ENCODE measurements around the gene WIPF3. TPM values are rescaled to one million over a fixed set of nuclear protein-coding genes. Genes with fewer than 3 reads are reported as not detected.
"Not testable (repeated sequence)": the region's sequence is repeated elsewhere in the genome, so short reads cannot be mapped to it uniquely, and the experiment has no call there.

The WIPF3 gene
- total RNA-seq, 2 donors from 2014 or later, result 3.0 to 85.9 TPM

GRCh38 chr7:29955799-29956486, 149.6 kb downstream of the WIPF3 start:
- H3K4me1 ChIP-seq (replicated peaks), result no peaks in the 10 kb centered on the region
- intact Hi-C loops (cut with DNase I), result no loop called here
- 67% methylated on average over 8 of the region's 8 CpGs for WGBS
- no peak for DNase-seq (ENCODE audit: low spot score)
- no peak for TF ChIP-seq POLR2AphosphoS5 (IDR thresholded peaks at IDR 0.05)
- no peak for TF ChIP-seq POLR2A (IDR thresholded peaks at IDR 0.05)
- no peak for TF ChIP-seq CTCF (IDR thresholded peaks at IDR 0.05)
- no peaks in the 10 kb centered on the region for H3K9me3 ChIP-seq
- no peak overlapping the region for H3K27ac ChIP-seq
- H3K27me3 ChIP-seq (replicated peaks; ENCODE audit: insufficient read depth), result no peaks in the 10 kb centered on the region
- H3K4me3 ChIP-seq, result no peak overlapping the region
- H3K36me3 ChIP-seq, result no peaks in the 10 kb centered on the region

GRCh38 chr7:29956487-29956836, 150.2 kb downstream of the WIPF3 start:
- no peak overlapping the region for H3K4me3 ChIP-seq
- DNase-seq (ENCODE audit: low spot score), result no peak
- intact Hi-C loops (cut with DNase I), result no loop called here
- H3K9me3 ChIP-seq, result no peaks in the 10 kb centered on the region
- TF ChIP-seq POLR2A (IDR thresholded peaks at IDR 0.05) (no peak), POLR2AphosphoS5 (IDR thresholded peaks at IDR 0.05) (no peak), CTCF (IDR thresholded peaks at IDR 0.05) (no peak)
- H3K27me3 ChIP-seq (replicated peaks; ENCODE audit: insufficient read depth), result no peaks in the 10 kb centered on the region
- 69% methylated on average over 3 of the region's 3 CpGs for whole genome bisulfite sequencing
- no peaks in the 10 kb centered on the region for H3K36me3 ChIP-seq
- H3K27ac ChIP-seq, result no peak overlapping the region
- no peaks in the 10 kb centered on the region for H3K4me1 ChIP-seq (replicated peaks)

GRCh38 chr7:29957521-29958310, 151.4 kb downstream of the WIPF3 start:
- WGBS, result 85% methylated on average over 9 of the region's 9 CpGs
- Histone ChIP-seq H3K27ac (no peak overlapping the region), H3K9me3 (no peaks in the 10 kb centered on the region), H3K27me3 (replicated peaks; ENCODE audit: insufficient read depth) (no peaks in the 10 kb centered on the region), H3K36me3 (no peaks in the 10 kb centered on the region), H3K4me3 (no peak overlapping the region), H3K4me1 (replicated peaks) (no peaks in the 10 kb centered on the region)
- TF ChIP-seq CTCF (IDR thresholded peaks at IDR 0.05) (no peak), POLR2AphosphoS5 (IDR thresholded peaks at IDR 0.05) (no peak), POLR2A (IDR thresholded peaks at IDR 0.05) (no peak)
- no peak for DNase-seq (ENCODE audit: low spot score)
- intact Hi-C loops (cut with DNase I), result no loop called here

- TF ChIP-seq CTCF (IDR thresholded peaks at IDR 0.05) (no peak), POLR2A (IDR thresholded peaks at IDR 0.05) (no peak), POLR2AphosphoS5 (IDR thresholded peaks at IDR 0.05) (no peak)
- Histone ChIP-seq H3K9me3 (no peaks in the 10 kb centered on the region), H3K4me1 (replicated peaks) (no peaks in the 10 kb centered on the region), H3K27ac (no peak overlapping the region), H3K27me3 (replicated peaks; ENCODE audit: insufficient read depth) (no peaks in the 10 kb centered on the region), H3K36me3 (no peaks in the 10 kb centered on the region), H3K4me3 (no peak overlapping the region)
- no peak for DNase-seq (ENCODE audit: low spot score)
- WGBS, result 89% methylated on average over 8 of the region's 8 CpGs
- intact Hi-C loops (cut with DNase I), result no loop called here
These were observed 152.5 kb downstream of the WIPF3 start for GRCh38 chr7:29958667-29959358.

GRCh38 chr7:29961611-29962010, 155.3 kb downstream of the WIPF3 start:
- DNase-seq (ENCODE audit: low spot score); H3K36me3 ChIP-seq; H3K27me3 ChIP-seq (replicated peaks; ENCODE audit: insufficient read depth); H3K9me3 ChIP-seq; H3K27ac ChIP-seq; H3K4me3 ChIP-seq; H3K4me1 ChIP-seq (replicated peaks); intact Hi-C loops (cut with DNase I): not testable (repeated sequence)
- 93% methylated on average over 6 of the region's 19 CpGs for WGBS
